ACC112 (cell line): ENCODE data around the gene CCNL2.

ENCODE experiments used
- H2AFZ ChIP-seq: fragments of 200-600 bp; sonication (generic); one replicate; pipeline ENCODE4 v1.6.0; 2017; ENCODE audit warnings: antibody characterized with exemption, low read length; ENCODE audit not compliant: unreplicated experiment
- H3K27ac ChIP-seq: fragments of 200-600 bp; sonication (generic); 2 replicates; pipeline ENCODE4 v1.5.1; 2014; ENCODE audit warnings: low read depth, mild to moderate bottlenecking, antibody characterized with exemption, low read length, moderate library complexity
- H3K27me3 ChIP-seq: fragments of 200-600 bp; sonication (generic); 2 replicates; pipeline ENCODE4 v1.6.1; 2014; ENCODE audit warnings: mild to moderate bottlenecking, antibody characterized with exemption, low read length, moderate library complexity, mixed read lengths; ENCODE audit not compliant: insufficient read depth
- H3K36me3 ChIP-seq: fragments of 200-600 bp; sonication (generic); 2 replicates; pipeline ENCODE4 v1.6.1; 2016; ENCODE audit warnings: mild to moderate bottlenecking, antibody characterized with exemption, low read length, moderate library complexity, mixed read lengths; ENCODE audit not compliant: insufficient read depth
- H3K4me1 ChIP-seq: fragments of 200-600 bp; sonication (generic); one replicate; pipeline ENCODE4 v1.6.1; 2016; ENCODE audit warnings: low read length, mixed read lengths; ENCODE audit not compliant: insufficient read depth, unreplicated experiment, control insufficient read depth
- H3K4me3 ChIP-seq: fragments of 200-600 bp; sonication (generic); 2 replicates; pipeline ENCODE4 v1.5.1; 2014; ENCODE audit warnings: mild to moderate bottlenecking, low read depth, low read length
- H3K79me2 ChIP-seq: fragments of 200-600 bp; sonication (generic); one replicate; pipeline ENCODE4 v1.6.0; 2016; ENCODE audit warnings: low read length; ENCODE audit not compliant: control insufficient read depth, unreplicated experiment, insufficient read depth

The CCNL2 gene

GRCh38 chr1:1359308-1359663 is 39.8 kb downstream of the CCNL2 start:
- peak overlapping the region; percentile 93 for H3K27ac ChIP-seq
- H3K4me1 ChIP-seq, result peaks cover 41% of the 10 kb centered on the region
- peaks cover 24% of the 10 kb centered on the region for H3K79me2 ChIP-seq
- H3K4me3 ChIP-seq, result peak overlapping the region; percentile 90
- no peaks in the 10 kb centered on the region for H3K36me3 ChIP-seq
- H3K27me3 ChIP-seq, result no peaks in the 10 kb centered on the region
- H2AFZ ChIP-seq, result no peak overlapping the region

- peak within 1 kb of the TSS; percentile 55 for H2AFZ ChIP-seq
- no peaks in the 10 kb centered on the region for H3K27me3 ChIP-seq
- peak within 1 kb of the TSS; percentile 90 for H3K4me3 ChIP-seq
- H3K36me3 ChIP-seq, result no peaks in the 10 kb centered on the region
- H3K27ac ChIP-seq, result peak within 1 kb of the TSS; percentile 93
- peaks cover 29% of the 10 kb centered on the region for H3K79me2 ChIP-seq
- peaks cover 41% of the 10 kb centered on the region for H3K4me1 ChIP-seq
These were observed 40.5 kb downstream of the CCNL2 start, which contains the start of gene MXRA8 for GRCh38 chr1:1358433-1359271. Gene MXRA8 (minus strand): TSS chr1:1358555. CDS start chr1:1358504, 51 bp downstream.

GRCh38 chr1:1357871-1358432 is 41.2 kb downstream of the CCNL2 start:
- Histone ChIP-seq H3K4me1 (peaks cover 44% of the 10 kb centered on the region), H3K27ac (peak overlapping the region; percentile 93), H3K4me3 (peak overlapping the region; percentile 90)

GRCh38 chr1:1356796-1357401 is 42.2 kb downstream of the CCNL2 start:
- Histone ChIP-seq H3K4me1 (peaks cover 48% of the 10 kb centered on the region), H2AFZ (no peak overlapping the region)

More at GRCh38 chr1:1357871-1358432, 41.2 kb downstream of the CCNL2 start:
- no peaks in the 10 kb centered on the region for H3K27me3 ChIP-seq
- peaks cover 31% of the 10 kb centered on the region for H3K79me2 ChIP-seq
- H3K36me3 ChIP-seq, result no peaks in the 10 kb centered on the region
- H2AFZ ChIP-seq, result no peak overlapping the region

GRCh38 chr1:1356166-1356795 is 42.9 kb downstream of the CCNL2 start:
- peaks cover 45% of the 10 kb centered on the region for H3K4me1 ChIP-seq
- H3K36me3 ChIP-seq, result no peaks in the 10 kb centered on the region
- H3K79me2 ChIP-seq, result peaks cover 31% of the 10 kb centered on the region
- peak overlapping the region; percentile 90 for H3K4me3 ChIP-seq
- H2AFZ ChIP-seq, result no peak overlapping the region
- H3K27me3 ChIP-seq, result no peaks in the 10 kb centered on the region
- H3K27ac ChIP-seq, result no peak overlapping the region; the same call in 1 of the 2 replicates

More at GRCh38 chr1:1356796-1357401, 42.2 kb downstream of the CCNL2 start:
- peak overlapping the region; percentile 93 for H3K27ac ChIP-seq
- H3K4me3 ChIP-seq, result peak overlapping the region; percentile 90
- H3K27me3 ChIP-seq, result no peaks in the 10 kb centered on the region
- H3K36me3 ChIP-seq, result no peaks in the 10 kb centered on the region
- peaks cover 31% of the 10 kb centered on the region for H3K79me2 ChIP-seq

- Histone ChIP-seq H3K27me3 (no peaks in the 10 kb centered on the region), H2AFZ (no peak overlapping the region), H3K36me3 (no peaks in the 10 kb centered on the region), H3K27ac (no peak overlapping the region), H3K79me2 (peaks cover 31% of the 10 kb centered on the region), H3K4me1 (peaks cover 36% of the 10 kb centered on the region), H3K4me3 (peak overlapping the region; percentile 90)
These were observed 43.7 kb downstream of the CCNL2 start for GRCh38 chr1:1355416-1355815.

- Histone ChIP-seq H2AFZ (no peak overlapping the region), H3K79me2 (peaks cover 31% of the 10 kb centered on the region), H3K27me3 (no peaks in the 10 kb centered on the region), H3K36me3 (no peaks in the 10 kb centered on the region), H3K27ac (no peak overlapping the region), H3K4me1 (peaks cover 28% of the 10 kb centered on the region), H3K4me3 (0 out of 2 replicates have a peak overlapping the region, but pooled peaks have one; percentile 90)
These were observed 44.6 kb downstream of the CCNL2 start for GRCh38 chr1:1354271-1355247.

- Histone ChIP-seq H3K27me3 (no peaks in the 10 kb centered on the region), H3K79me2 (peaks cover 35% of the 10 kb centered on the region), H3K4me3 (no peak overlapping the region), H3K4me1 (peaks cover 18% of the 10 kb centered on the region), H2AFZ (no peak overlapping the region), H3K36me3 (no peaks in the 10 kb centered on the region), H3K27ac (no peak overlapping the region)
These were observed 45.6 kb downstream of the CCNL2 start for GRCh38 chr1:1353389-1354151.

- peaks cover 42% of the 10 kb centered on the region for H3K79me2 ChIP-seq
- no peak overlapping the region for H3K27ac ChIP-seq
- peaks cover 17% of the 10 kb centered on the region for H3K4me1 ChIP-seq
- H3K27me3 ChIP-seq, result no peaks in the 10 kb centered on the region
- H3K4me3 ChIP-seq, result no peak overlapping the region
- no peak overlapping the region for H2AFZ ChIP-seq
- no peaks in the 10 kb centered on the region for H3K36me3 ChIP-seq
These were observed 46.2 kb downstream of the CCNL2 start for GRCh38 chr1:1352786-1353388.
